CD4-positive, alpha-beta T cell (primary cell): ENCODE data around the gene NRXN3. TPM values are rescaled to one million over a fixed set of nuclear protein-coding genes. Genes with fewer than 3 reads are reported as not detected.

ENCODE experiments used
- ATAC-seq: fragments of 200-7000 bp; cut with Tn5 transposase; one replicate; pipeline ENCODE4 v1.10.0; 2022; ENCODE audit warnings: mild to moderate bottlenecking; ENCODE audit not compliant: poor library complexity
- CTCF ChIA-PET: fragments of 350-600 bp; sonication (Branson Sonifier 250); formaldehyde crosslinking; loops from one replicate; lab custom pipeline; 2021; ENCODE audit warnings: antibody characterized with exemption, inconsistent platforms; lab: Charles Lee
- POLR2A ChIA-PET: fragments of 350-600 bp; sonication (Branson Sonifier 250); formaldehyde crosslinking; loops from one replicate; lab custom pipeline; 2021; ENCODE audit warnings: antibody characterized with exemption, inconsistent platforms; lab: Charles Lee
- DNase-seq, 14 experiments: peaks; one replicate each; pipeline ENCODE4 v3.0.0-alpha.2; 2013 to 2020; ENCODE audit warnings: mixed read lengths in 2 of 14
- H3K27ac ChIP-seq, 2 donors: one replicate each; pipeline versions ENCODE4 v1.5.1 to v1.7.0; 2013; ENCODE audit warnings: low read length in 2 of 2, low read depth in 1 of 2, mild to moderate bottlenecking in 1 of 2
- H3K27me3 ChIP-seq, 2 experiments: 1 replicate in 1 of 2; 2 replicates in 1 of 2; pipeline versions ENCODE4 v1.6.1 to v1.7.0; 2013; ENCODE audit warnings: low read length in 2 of 2, control low read depth in 1 of 2, mild to moderate bottlenecking in 1 of 2, moderate library complexity in 1 of 2; ENCODE audit not compliant: insufficient read depth in 2 of 2, control insufficient read depth in 1 of 2
- H3K36me3 ChIP-seq: one replicate; pipeline ENCODE4 v1.6.1; 2013; ENCODE audit warnings: low read length, control low read depth; ENCODE audit not compliant: insufficient read depth
- H3K4me1 ChIP-seq: one replicate; pipeline ENCODE4 v1.6.1; 2013; ENCODE audit warnings: low read length, control low read depth; ENCODE audit not compliant: insufficient read depth
- H3K4me3 ChIP-seq: one replicate; pipeline ENCODE4 v1.5.1; 2013; ENCODE audit warnings: mild to moderate bottlenecking, low read length, moderate library complexity
- H3K9me3 ChIP-seq, 2 experiments: 1 replicate in 1 of 2; 2 replicates in 1 of 2; pipeline versions ENCODE4 v1.6.1 to v1.7.0; 2013; ENCODE audit warnings: low read length in 2 of 2, mild to moderate bottlenecking in 2 of 2, control low read depth in 1 of 2, moderate library complexity in 1 of 2; ENCODE audit not compliant: control insufficient read depth in 1 of 2, insufficient read depth in 1 of 2
- H3K27ac Mint-ChIP-seq: one replicate; pipeline ENCODE4 v1.8.0; 2020; ENCODE audit warnings: mixed read lengths
- H3K27me3 Mint-ChIP-seq: one replicate; pipeline ENCODE4 v1.8.0; 2021; ENCODE audit warnings: mixed read lengths
- H3K36me3 Mint-ChIP-seq: one replicate; pipeline ENCODE4 v1.8.0; 2021; ENCODE audit warnings: low read depth, mixed read lengths
- H3K4me1 Mint-ChIP-seq: one replicate; pipeline ENCODE4 v1.8.0; 2021; ENCODE audit warnings: low read depth, mixed read lengths
- H3K4me3 Mint-ChIP-seq: one replicate; pipeline ENCODE4 v1.8.0; 2020; ENCODE audit warnings: mild to moderate bottlenecking, mixed read lengths
- H3K9me3 Mint-ChIP-seq: one replicate; pipeline ENCODE4 v1.8.0; 2020; ENCODE audit warnings: mixed read lengths
- CTCF ChIP-seq: fragments of 200-600 bp; IDR thresholded peaks from one replicate; pipeline ENCODE4 v1.8.0; 2022; ENCODE audit warnings: antibody characterized with exemption, mild to moderate bottlenecking
- intact Hi-C, 2 experiments: fragments of 100-400 bp; cut with DNase I in 1 of 2; cut with micrococcal nuclease in 1 of 2; formaldehyde crosslinking; loops; one replicate each; pipeline versions ENCODE4 v1.15.1 to v1.9.0; 2023 to 2025; cut with DNase I, micrococcal nuclease
- total RNA-seq, 174 experiments: library from RNA in 2 of 174; stranded (reverse) in 2 of 174; gene quantifications; one replicate each; pipeline ENCODE4 v1.2.3 and lab custom pipeline; 2021 to 2026

Gene NRXN3
- total RNA-seq, 2 experiments from 2014 or later = not detected

- no peak for DNase-seq
- intact Hi-C loops = no loop called here
- H3K27me3 Mint-ChIP-seq = no peaks in the 10 kb centered on the region
- ChIA-PET CTCF (no interaction called here), POLR2A (no interaction called here)
- no peak overlapping the region for H3K4me3 ChIP-seq
- no peak overlapping the region for H3K27ac Mint-ChIP-seq
- H3K36me3 Mint-ChIP-seq = no peaks in the 10 kb centered on the region
- H3K27me3 ChIP-seq = no peaks in the 10 kb centered on the region
- peaks cover 3% of the 10 kb centered on the region for H3K9me3 Mint-ChIP-seq
- ATAC-seq = no peak
- no peaks in the 10 kb centered on the region for H3K9me3 ChIP-seq
- no peak overlapping the region for H3K27ac ChIP-seq
- H3K4me1 Mint-ChIP-seq = no peaks in the 10 kb centered on the region
- no peaks in the 10 kb centered on the region for H3K36me3 ChIP-seq
- H3K4me1 ChIP-seq = no peaks in the 10 kb centered on the region
- no peak for TF ChIP-seq CTCF
- H3K4me3 Mint-ChIP-seq = no peak overlapping the region
Measured at GRCh38 chr14:79802093-79802492, 1631.9 kb downstream of the NRXN3 start.

GRCh38 chr14:79805636-79806035 is 1635.5 kb downstream of the NRXN3 start:
- H3K27me3 ChIP-seq = no peaks in the 10 kb centered on the region
- Mint-ChIP-seq H3K4me1 (no peaks in the 10 kb centered on the region), H3K9me3 (peaks cover 3% of the 10 kb centered on the region), H3K27ac (no peak overlapping the region), H3K36me3 (no peaks in the 10 kb centered on the region), H3K27me3 (no peaks in the 10 kb centered on the region), H3K4me3 (no peak overlapping the region)
- no peak overlapping the region for H3K4me3 ChIP-seq
- H3K27ac ChIP-seq = no peak overlapping the region
- intact Hi-C loops = no loop called here
- H3K36me3 ChIP-seq = no peaks in the 10 kb centered on the region
- no peak for TF ChIP-seq CTCF
- no peak for ATAC-seq
- ChIA-PET POLR2A (no interaction called here), CTCF (no interaction called here)
- no peaks in the 10 kb centered on the region for H3K9me3 ChIP-seq
- no peak for DNase-seq
- H3K4me1 ChIP-seq = no peaks in the 10 kb centered on the region

GRCh38 chr14:79809849-79810612 is 1639.9 kb downstream of the NRXN3 start:
- H3K27me3 ChIP-seq = no peaks in the 10 kb centered on the region
- CTCF ChIA-PET = no interaction called here
- no peak overlapping the region for H3K27ac ChIP-seq
- Mint-ChIP-seq H3K27ac (no peak overlapping the region), H3K4me3 (no peak overlapping the region), H3K4me1 (no peaks in the 10 kb centered on the region), H3K36me3 (no peaks in the 10 kb centered on the region), H3K27me3 (no peaks in the 10 kb centered on the region), H3K9me3 (no peaks in the 10 kb centered on the region)
- H3K9me3 ChIP-seq = no peaks in the 10 kb centered on the region
- no peaks in the 10 kb centered on the region for H3K4me1 ChIP-seq
- no peak for DNase-seq
- no peak overlapping the region for H3K4me3 ChIP-seq
- POLR2A ChIA-PET = no interaction called here
- no peaks in the 10 kb centered on the region for H3K36me3 ChIP-seq
- no peak for TF ChIP-seq CTCF
- intact Hi-C loops = no loop called here
- ATAC-seq = no peak
